Stimulated activated CD8-positive, alpha-beta memory T cell treated with anti-CD3 and anti-CD28 coated beads, Interleukin-12 subunit alpha, Interleukin-12 subunit beta, amount 100 ng/mL, for 1 hour (primary cell): ENCODE measurements around the gene FBXL16.

Experiments used
- DNase-seq: peaks from one replicate; pipeline ENCODE4 v3.0.0-alpha.2; 2020; ENCODE audit warnings: low read depth

FBXL16 gene

DNA sequence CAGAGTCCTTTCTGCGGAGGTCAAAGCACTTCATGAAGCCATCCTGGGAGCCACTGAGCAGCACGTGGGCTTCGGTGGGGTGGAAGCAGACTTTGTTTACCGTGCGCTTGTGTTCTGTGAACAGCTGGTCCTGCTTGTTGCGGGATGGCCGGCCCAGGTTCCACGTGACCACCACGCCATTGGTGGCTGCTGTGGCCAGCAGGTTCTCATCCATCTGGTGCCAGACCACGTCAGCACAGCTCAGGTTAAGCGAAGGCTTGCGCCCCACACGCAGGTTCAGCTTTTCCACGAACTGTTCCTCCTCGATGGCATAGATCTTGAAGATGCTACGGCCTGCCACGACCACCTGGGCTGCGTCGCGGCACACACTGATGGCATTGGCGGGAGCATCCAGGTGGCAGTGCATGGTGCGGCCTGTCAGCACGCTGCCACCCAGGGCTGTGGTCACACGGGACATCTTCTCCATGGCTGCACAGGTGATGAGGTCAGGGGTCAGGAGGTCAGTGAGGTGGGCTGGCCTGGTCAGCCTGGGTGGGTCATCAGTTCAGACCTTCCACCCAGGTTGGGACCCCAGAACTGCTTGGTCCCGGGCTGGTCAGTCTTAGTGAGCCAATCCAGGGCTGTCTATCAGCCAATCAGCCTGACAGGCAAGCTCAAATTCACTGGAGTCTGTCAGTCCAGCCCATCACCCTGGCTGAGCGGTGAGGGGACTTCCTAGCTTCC is 16.3 kb downstream of the FBXL16 start:
- no peak for DNase-seq

DNA sequence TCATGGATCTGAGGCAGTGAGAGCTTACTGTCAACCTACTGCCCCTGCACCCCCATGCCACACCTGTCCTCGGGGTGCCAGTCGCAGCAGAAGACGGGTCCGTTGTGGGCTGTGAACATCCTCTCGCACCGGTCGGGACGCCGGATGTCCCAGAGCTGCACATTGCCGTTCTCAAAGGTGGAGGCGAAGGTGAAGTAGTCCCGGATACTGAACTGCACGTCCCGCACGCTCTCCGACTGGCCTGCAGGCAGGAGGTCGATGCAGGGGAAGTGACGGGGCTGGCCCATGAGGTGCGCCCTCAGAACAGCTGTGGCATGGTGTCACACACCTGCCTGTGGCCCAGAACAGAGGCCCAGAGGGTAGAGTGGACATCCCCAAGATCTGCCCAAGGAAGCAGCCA is 18.1 kb downstream of the FBXL16 start:
- DNase-seq = no peak

- no peak for DNase-seq
Observed at GRCh38 chr16:686459-687260, 18.9 kb downstream of the FBXL16 start.

GRCh38 chr16:685967-686366 is 19.6 kb downstream of the FBXL16 start:
- DNase-seq = no peak

GRCh38 chr16:684961-685696 is 20.5 kb downstream of the FBXL16 start:
- DNase-seq = no peak

DNA sequence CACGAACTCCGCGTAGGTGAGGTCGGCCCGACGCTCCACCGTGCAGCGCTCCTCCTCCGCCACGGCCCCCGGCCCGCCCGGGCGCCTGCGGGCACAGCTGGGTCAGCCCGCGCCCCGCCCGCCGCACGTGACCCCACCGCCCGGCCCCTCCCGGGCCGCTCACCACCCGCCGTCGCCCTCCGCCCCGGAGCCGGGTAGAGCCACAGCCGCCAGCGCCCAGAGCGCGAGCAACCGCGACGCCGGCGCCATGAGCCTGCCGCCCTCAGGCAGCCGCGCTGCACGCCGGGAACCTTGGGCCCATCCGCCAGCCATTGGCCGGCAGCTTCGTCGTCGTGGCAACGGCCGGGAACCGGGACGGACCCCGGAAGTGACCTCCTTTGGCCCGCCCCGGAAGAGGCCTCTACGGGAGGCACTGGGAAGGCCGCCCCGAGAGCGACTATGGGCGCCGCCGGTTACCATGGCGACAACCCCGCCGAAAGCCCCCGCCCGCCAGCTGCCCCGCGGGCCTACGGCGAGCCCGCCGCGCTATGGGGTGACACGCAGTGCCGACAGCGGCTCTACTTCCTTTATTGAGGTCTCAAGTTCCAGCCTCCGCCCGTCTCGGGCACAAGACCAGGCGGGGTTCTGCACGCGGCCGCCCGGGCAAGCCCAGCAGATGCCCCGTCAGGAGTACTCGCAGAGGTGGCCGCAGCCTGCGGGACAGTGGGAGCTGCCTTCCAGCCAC is 21.4 kb downstream of the FBXL16 start, which contains the start of gene JMJD8:
TSS of gene JMJD8 (minus strand) at position 264 of the 724 bp plus-strand sequence. CDS start at position 249, 15 bp downstream.
- peak; percentile 91 for DNase-seq

- DNase-seq = no peak
Observed at GRCh38 chr16:683396-684070, 22.1 kb downstream of the FBXL16 start.

GRCh38 chr16:682493-683395 is 22.9 kb downstream of the FBXL16 start:
- DNase-seq = no peak

DNA sequence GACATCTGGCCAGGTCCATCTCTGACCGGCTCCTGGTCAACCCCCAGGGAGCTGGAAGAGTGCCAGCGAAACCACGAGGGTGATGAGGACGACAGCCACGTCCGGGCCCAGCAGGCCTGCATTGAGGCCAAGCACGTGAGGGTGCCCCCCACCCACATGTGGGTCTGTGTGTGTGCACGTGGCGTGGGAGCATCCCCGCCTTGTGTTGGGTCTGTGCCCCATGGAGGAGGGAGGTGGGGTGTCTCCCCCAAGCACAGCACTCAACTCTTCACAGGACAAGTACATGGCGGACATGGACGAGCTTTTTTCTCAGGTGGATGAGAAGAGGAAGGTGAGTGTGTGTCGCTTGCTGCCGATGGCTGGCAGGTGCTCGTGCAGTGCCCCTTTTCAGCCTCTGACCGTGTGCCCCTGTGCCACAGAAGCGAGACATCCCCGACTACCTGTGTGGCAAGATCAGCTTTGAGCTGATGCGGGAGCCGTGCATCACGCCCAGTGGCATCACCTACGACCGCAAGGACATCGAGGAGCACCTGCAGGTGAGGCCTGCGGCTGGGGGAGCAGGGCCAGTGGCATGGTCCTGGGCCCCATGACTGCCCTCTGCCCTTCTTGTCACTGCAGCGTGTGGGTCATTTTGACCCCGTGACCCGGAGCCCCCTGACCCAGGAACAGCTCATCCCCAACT is 23.7 kb downstream of the FBXL16 start:
- no peak for DNase-seq

GRCh38 chr16:680967-681745 is 24.4 kb downstream of the FBXL16 start:
- DNase-seq = no peak

DNA sequence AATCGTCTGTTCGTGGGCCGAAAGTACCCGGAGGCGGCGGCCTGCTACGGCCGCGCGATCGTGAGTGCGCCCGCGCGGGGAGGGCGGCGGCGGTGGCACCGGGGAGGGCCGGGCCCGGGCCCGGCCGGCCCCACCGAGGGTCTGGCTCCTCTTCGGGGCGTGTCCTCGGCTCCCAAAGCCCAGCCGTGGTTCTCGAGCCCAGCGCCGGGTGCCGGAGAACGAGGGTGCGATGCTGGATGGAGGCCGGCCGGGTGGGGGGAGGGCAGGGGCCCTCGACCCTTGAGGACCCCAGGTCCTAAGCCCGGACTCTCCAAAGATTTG is 25.0 kb downstream of the FBXL16 start:
- DNase-seq = no peak

GRCh38 chr16:679814-680624 is 25.6 kb downstream of the FBXL16 start, which contains the start of gene STUB1:
Gene STUB1 (plus strand): TSS chr16:680410. CDS start chr16:680526, 116 bp downstream.
- DNase-seq = peak; percentile 77

- no peak for DNase-seq
Observed at GRCh38 chr16:678858-679813, 26.5 kb downstream of the FBXL16 start.

GRCh38 chr16:678209-678857 is 27.3 kb downstream of the FBXL16 start:
- DNase-seq = no peak

- no peak for DNase-seq
Observed at GRCh38 chr16:677316-678190, 28.0 kb downstream of the FBXL16 start.
